GM12892 (cell line): ENCODE measurements around the gene ACTR8.

ENCODE experiments used
- POLR2A ChIP-seq: IDR thresholded peaks from 2 replicates; pipeline ENCODE4 v1.6.1; 2011; ENCODE audit warnings: low read depth, low read length, control low read depth
- POLR2AphosphoS5 ChIP-seq: IDR thresholded peaks from 2 replicates; pipeline ENCODE4 v1.6.1; 2011; ENCODE audit warnings: low read depth, low read length, control low read depth
- TAF1 ChIP-seq: IDR thresholded peaks from 2 replicates; pipeline ENCODE4 v1.6.1; 2011; ENCODE audit warnings: low read depth, mild to moderate bottlenecking, control low read depth, low read length, borderline replicate concordance

DNA sequence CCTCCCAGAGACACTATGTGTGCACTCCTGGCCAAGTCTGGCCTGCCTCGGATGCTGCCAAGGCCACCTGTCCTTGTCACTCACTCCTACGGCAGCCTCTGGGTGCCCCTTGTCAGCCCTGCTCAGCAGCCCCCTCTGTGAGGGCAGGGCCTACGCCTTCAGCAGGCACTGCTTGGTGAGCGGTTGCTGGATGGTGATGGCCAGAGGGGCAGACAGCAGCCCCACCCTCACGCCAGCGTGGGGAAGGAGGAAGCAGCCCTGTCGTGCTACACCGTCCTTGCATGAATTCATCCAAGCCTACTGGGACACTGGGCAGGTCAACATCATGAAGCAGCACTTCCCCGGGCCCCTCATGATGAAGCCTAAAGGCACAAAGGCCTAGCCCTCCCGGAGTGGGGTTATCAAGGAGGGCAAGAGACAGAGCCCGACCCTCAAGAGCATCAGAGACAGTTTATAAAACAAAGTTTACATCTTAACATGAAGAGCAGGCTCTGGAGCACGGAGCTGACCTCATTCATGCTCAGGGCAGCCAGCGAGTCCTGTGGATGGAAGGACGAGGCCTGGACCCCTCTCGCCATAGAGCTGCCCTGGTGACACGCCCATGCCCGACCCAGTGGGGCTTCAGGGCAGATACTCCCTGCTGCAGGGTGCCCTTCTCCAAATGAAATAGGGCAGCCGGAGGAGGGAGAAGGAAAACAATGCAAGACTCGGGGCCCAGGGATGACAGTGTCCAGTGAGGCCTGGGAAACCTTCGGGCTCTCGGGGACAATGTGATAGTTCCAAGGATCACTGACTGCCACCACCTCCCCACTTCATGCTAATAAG lies 61.0 kb downstream of the ACTR8 start:
- TF ChIP-seq POLR2A (no peak), TAF1 (no peak), POLR2AphosphoS5 (no peak)
